ENCODE measurements around the gene SLC26A11.

Gene SLC26A11

DNA sequence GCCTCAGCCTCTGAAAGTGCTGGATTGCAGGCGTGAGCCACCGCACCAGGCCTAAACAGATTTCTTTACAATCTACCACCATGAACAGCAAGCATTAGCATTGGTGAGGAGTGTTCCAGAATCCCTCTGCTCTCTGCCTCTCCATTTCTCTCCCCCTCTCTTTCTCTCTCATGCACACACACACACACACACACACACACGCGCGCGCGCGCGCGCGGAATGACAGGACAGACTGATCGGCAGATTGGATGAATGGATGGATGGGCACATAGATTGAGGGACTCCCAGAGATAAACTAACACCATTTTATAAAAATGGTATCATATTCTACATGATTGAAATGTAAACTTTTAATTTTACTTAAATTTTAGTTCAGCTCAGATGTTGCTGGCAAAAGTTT lies 47.1 kb upstream of the SLC26A11 start:
- ATAC-seq = no peak

DNA sequence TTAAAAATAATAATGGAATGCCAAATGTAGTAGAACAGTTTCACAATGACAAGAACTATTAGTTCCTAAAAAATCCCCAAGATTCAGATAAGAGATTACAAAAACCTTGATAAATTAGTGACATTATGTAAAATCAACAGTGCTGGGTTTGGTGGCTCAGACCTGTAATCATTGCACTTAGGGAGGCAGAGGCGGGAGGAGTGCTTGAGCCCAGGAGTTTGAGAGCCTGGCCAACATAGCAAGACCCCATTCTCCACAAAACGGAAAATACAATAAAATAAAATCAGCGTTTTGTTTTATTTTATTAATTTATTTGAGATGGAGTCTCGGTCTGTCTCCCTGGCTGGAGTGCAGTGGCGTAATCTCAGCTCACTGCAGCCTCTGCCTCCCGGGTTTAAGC lies 46.3 kb upstream of the SLC26A11 start:
- no peak for TF ChIP-seq PPARA (CRISPR knock-in tag; IDR thresholded peaks at IDR 0.05; ENCODE audit: borderline replicate concordance)
- no peak for TF ChIP-seq ZFP3 (CRISPR knock-in tag; IDR thresholded peaks at IDR 0.05)
- no peak for TF ChIP-seq TOX (CRISPR knock-in tag; IDR thresholded peaks at IDR 0.05; ENCODE audit: borderline replicate concordance)
- TF ChIP-seq, protein P1, sequence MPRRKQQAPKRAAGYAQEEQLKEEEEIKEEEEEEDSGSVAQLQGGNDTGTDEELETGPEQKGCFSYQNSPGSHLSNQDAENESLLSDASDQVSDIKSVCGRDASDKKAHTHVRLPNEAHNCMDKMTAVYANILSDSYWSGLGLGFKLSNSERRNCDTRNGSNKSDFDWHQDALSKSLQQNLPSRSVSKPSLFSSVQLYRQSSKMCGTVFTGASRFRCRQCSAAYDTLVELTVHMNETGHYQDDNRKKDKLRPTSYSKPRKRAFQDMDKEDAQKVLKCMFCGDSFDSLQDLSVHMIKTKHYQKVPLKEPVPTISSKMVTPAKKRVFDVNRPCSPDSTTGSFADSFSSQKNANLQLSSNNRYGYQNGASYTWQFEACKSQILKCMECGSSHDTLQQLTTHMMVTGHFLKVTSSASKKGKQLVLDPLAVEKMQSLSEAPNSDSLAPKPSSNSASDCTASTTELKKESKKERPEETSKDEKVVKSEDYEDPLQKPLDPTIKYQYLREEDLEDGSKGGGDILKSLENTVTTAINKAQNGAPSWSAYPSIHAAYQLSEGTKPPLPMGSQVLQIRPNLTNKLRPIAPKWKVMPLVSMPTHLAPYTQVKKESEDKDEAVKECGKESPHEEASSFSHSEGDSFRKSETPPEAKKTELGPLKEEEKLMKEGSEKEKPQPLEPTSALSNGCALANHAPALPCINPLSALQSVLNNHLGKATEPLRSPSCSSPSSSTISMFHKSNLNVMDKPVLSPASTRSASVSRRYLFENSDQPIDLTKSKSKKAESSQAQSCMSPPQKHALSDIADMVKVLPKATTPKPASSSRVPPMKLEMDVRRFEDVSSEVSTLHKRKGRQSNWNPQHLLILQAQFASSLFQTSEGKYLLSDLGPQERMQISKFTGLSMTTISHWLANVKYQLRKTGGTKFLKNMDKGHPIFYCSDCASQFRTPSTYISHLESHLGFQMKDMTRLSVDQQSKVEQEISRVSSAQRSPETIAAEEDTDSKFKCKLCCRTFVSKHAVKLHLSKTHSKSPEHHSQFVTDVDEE (CRISPR knock-in tag; IDR thresholded peaks at IDR 0.05) = no peak
- TF ChIP-seq, protein P2, sequence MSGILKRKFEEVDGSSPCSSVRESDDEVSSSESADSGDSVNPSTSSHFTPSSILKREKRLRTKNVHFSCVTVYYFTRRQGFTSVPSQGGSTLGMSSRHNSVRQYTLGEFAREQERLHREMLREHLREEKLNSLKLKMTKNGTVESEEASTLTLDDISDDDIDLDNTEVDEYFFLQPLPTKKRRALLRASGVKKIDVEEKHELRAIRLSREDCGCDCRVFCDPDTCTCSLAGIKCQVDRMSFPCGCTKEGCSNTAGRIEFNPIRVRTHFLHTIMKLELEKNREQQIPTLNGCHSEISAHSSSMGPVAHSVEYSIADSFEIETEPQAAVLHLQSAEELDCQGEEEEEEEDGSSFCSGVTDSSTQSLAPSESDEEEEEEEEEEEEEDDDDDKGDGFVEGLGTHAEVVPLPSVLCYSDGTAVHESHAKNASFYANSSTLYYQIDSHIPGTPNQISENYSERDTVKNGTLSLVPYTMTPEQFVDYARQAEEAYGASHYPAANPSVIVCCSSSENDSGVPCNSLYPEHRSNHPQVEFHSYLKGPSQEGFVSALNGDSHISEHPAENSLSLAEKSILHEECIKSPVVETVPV (CRISPR knock-in tag; IDR thresholded peaks at IDR 0.05) = no peak
- TF ChIP-seq, protein P3, sequence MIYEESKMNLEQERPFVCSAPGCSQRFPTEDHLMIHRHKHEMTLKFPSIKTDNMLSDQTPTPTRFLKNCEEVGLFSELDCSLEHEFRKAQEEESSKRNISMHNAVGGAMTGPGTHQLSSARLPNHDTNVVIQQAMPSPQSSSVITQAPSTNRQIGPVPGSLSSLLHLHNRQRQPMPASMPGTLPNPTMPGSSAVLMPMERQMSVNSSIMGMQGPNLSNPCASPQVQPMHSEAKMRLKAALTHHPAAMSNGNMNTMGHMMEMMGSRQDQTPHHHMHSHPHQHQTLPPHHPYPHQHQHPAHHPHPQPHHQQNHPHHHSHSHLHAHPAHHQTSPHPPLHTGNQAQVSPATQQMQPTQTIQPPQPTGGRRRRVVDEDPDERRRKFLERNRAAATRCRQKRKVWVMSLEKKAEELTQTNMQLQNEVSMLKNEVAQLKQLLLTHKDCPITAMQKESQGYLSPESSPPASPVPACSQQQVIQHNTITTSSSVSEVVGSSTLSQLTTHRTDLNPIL (CRISPR knock-in tag; IDR thresholded peaks at IDR 0.05; ENCODE audit: low read depth) = no peak
- no peak for TF ChIP-seq ISL1 (CRISPR knock-in tag; IDR thresholded peaks at IDR 0.05)
- no peak for TF ChIP-seq ESRRG (CRISPR knock-in tag; IDR thresholded peaks at IDR 0.05)
- no peak for TF ChIP-seq ZC3H10 (CRISPR knock-in tag; IDR thresholded peaks at IDR 0.05)
- no peak for ATAC-seq

More for the DNA sequence above, 47.1 kb upstream of the SLC26A11 start:
- no peak for TF ChIP-seq TCF4 (CRISPR knock-in tag; IDR thresholded peaks at IDR 0.05; ENCODE audit: borderline replicate concordance)
- TF ChIP-seq ESRRG (CRISPR knock-in tag; IDR thresholded peaks at IDR 0.05) = no peak
- TF ChIP-seq, protein P4, sequence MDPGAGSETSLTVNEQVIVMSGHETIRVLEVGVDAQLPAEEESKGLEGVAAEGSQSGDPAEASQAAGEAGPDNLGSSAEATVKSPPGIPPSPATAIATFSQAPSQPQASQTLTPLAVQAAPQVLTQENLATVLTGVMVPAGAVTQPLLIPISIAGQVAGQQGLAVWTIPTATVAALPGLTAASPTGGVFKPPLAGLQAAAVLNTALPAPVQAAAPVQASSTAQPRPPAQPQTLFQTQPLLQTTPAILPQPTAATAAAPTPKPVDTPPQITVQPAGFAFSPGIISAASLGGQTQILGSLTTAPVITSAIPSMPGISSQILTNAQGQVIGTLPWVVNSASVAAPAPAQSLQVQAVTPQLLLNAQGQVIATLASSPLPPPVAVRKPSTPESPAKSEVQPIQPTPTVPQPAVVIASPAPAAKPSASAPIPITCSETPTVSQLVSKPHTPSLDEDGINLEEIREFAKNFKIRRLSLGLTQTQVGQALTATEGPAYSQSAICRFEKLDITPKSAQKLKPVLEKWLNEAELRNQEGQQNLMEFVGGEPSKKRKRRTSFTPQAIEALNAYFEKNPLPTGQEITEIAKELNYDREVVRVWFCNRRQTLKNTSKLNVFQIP (CRISPR knock-in tag; IDR thresholded peaks at IDR 0.05; ENCODE audit: borderline replicate concordance, low read depth) = no peak
- no peak for TF ChIP-seq ZC3H10 (CRISPR knock-in tag; IDR thresholded peaks at IDR 0.05)
- TF ChIP-seq, protein P5, sequence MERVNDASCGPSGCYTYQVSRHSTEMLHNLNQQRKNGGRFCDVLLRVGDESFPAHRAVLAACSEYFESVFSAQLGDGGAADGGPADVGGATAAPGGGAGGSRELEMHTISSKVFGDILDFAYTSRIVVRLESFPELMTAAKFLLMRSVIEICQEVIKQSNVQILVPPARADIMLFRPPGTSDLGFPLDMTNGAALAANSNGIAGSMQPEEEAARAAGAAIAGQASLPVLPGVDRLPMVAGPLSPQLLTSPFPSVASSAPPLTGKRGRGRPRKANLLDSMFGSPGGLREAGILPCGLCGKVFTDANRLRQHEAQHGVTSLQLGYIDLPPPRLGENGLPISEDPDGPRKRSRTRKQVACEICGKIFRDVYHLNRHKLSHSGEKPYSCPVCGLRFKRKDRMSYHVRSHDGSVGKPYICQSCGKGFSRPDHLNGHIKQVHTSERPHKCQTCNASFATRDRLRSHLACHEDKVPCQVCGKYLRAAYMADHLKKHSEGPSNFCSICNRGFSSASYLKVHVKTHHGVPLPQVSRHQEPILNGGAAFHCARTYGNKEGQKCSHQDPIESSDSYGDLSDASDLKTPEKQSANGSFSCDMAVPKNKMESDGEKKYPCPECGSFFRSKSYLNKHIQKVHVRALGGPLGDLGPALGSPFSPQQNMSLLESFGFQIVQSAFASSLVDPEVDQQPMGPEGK (CRISPR knock-in tag; IDR thresholded peaks at IDR 0.05; ENCODE audit: borderline replicate concordance) = no peak
- no peak for TF ChIP-seq ISL1 (CRISPR knock-in tag; IDR thresholded peaks at IDR 0.05)
- TF ChIP-seq, protein P1 (CRISPR knock-in tag; IDR thresholded peaks at IDR 0.05) = no peak
- no peak for TF ChIP-seq OSR1 (CRISPR knock-in tag; IDR thresholded peaks at IDR 0.05)
- no peak for TF ChIP-seq PPARA (CRISPR knock-in tag; IDR thresholded peaks at IDR 0.05; ENCODE audit: borderline replicate concordance)
- no peak for TF ChIP-seq ZNF70 (CRISPR knock-in tag; IDR thresholded peaks at IDR 0.05)
- TF ChIP-seq ZFP3 (CRISPR knock-in tag; IDR thresholded peaks at IDR 0.05) = no peak
- no peak for TF ChIP-seq ZNF8 (CRISPR knock-in tag; IDR thresholded peaks at IDR 0.05)
- no peak for TF ChIP-seq BACH2 (CRISPR knock-in tag; IDR thresholded peaks at IDR 0.05; ENCODE audit: borderline replicate concordance)
- TF ChIP-seq ARNTL (CRISPR knock-in tag; IDR thresholded peaks at IDR 0.05; ENCODE audit: borderline replicate concordance, low read depth) = no peak
- no peak for TF ChIP-seq ZNF565 (CRISPR knock-in tag; conservative IDR thresholded peaks at IDR 0.05; ENCODE audit: low read depth)
- TF ChIP-seq SNAI2 (CRISPR knock-in tag; IDR thresholded peaks at IDR 0.05) = no peak
- no peak for TF ChIP-seq ZFP30 (CRISPR knock-in tag; IDR thresholded peaks at IDR 0.05)
- no peak for TF ChIP-seq RARB (CRISPR knock-in tag; IDR thresholded peaks at IDR 0.05)
- TF ChIP-seq TOX (CRISPR knock-in tag; IDR thresholded peaks at IDR 0.05; ENCODE audit: borderline replicate concordance) = no peak
